GM19438 (cell line): ENCODE data around the gene FBXO24.

Experiments
- ATAC-seq: cut with Tn5 transposase; IDR thresholded peaks from one replicate; pipeline ENCODE4 v1.9.1; 2021; ENCODE audit warnings: low read depth; ENCODE audit not compliant: unreplicated experiment

The FBXO24 gene

GRCh38 chr7:100585511-100586265, 440 bp upstream of the FBXO24 start, which contains the start of gene LRCH4:
Gene LRCH4 (minus strand): TSS chr7:100586129. CDS start chr7:100586100, 29 bp downstream.
- no peak for ATAC-seq

- no peak for ATAC-seq
Observed at GRCh38 chr7:100588438-100588837, 2.3 kb downstream of the FBXO24 start.

GRCh38 chr7:100589341-100589947, 3.3 kb downstream of the FBXO24 start:
- ATAC-seq = no peak

- ATAC-seq = no peak
Observed at GRCh38 chr7:100590077-100590737, 4.1 kb downstream of the FBXO24 start.

- no peak for ATAC-seq
Observed at GRCh38 chr7:100591596-100591995, 5.5 kb downstream of the FBXO24 start.

GRCh38 chr7:100595188-100595587, 9.1 kb downstream of the FBXO24 start:
- ATAC-seq = no peak

GRCh38 chr7:100598425-100598824, 12.3 kb downstream of the FBXO24 start:
- no peak for ATAC-seq

GRCh38 chr7:100599911-100600729, 14.0 kb downstream of the FBXO24 start:
- ATAC-seq = no peak

GRCh38 chr7:100600730-100601038, 14.6 kb downstream of the FBXO24 start:
- no peak for ATAC-seq

GRCh38 chr7:100602889-100603725, 17.0 kb downstream of the FBXO24 start:
- no peak for ATAC-seq

- ATAC-seq = no peak
Observed at GRCh38 chr7:100603726-100604027, 17.5 kb downstream of the FBXO24 start.

GRCh38 chr7:100604028-100604975, 18.2 kb downstream of the FBXO24 start:
- ATAC-seq = peak; percentile 65

- no peak for ATAC-seq
Observed at GRCh38 chr7:100604976-100605911, 19.1 kb downstream of the FBXO24 start.

- no peak for ATAC-seq
Observed at GRCh38 chr7:100606313-100606712, 20.2 kb downstream of the FBXO24 start.

- no peak for ATAC-seq
Observed at GRCh38 chr7:100607111-100607510, 21.0 kb downstream of the FBXO24 start.

- no peak for ATAC-seq
Observed at GRCh38 chr7:100609958-100610357, 23.8 kb downstream of the FBXO24 start.

GRCh38 chr7:100611983-100612729, 26.0 kb downstream of the FBXO24 start, which contains the start of gene MOSPD3:
Gene MOSPD3 (plus strand): TSS chr7:100612540. CDS start chr7:100612792, 252 bp downstream.
- peak; percentile 88 for ATAC-seq
